ENCODE data around the gene ACTG1. TPM values are rescaled to one million over a fixed set of nuclear protein-coding genes. Genes with fewer than 3 reads are reported as not detected.
A peak's percentile ranks its signal among the peaks of the same experiment; 100 is the strongest.
"Not testable (repeated sequence)": the region's sequence is repeated elsewhere in the genome, so short reads cannot be mapped to it uniquely, and the experiment has no call there.

The ACTG1 gene
- total and polyA plus RNA-seq, 5 experiments from 2014 or later = 1,189 to 1,669 (median 1,334) TPM

- POLR2A ChIA-PET = interaction anchor here (0.6 to 1.8 kb wide), 2 partner anchors 17 to 24 kb away, joined by 3 to 4 read pairs; partner anchors contain the start of gene FAAP100
- Mint-ChIP-seq H3K4me1 (peaks cover 0 to 5% (median under 1%) of the 10 kb centered on the region in 4 donors), H3K36me3 (peaks cover 0 to 3% (median 0%) of the 10 kb centered on the region in 3 donors), H3K27me3 (peaks cover 6 to 34% (median 15%) of the 10 kb centered on the region in 5 donors), H3K9me3 (no peaks in the 10 kb centered on the region), H3K4me3 (no peak overlapping the region), H3K27ac (no peak overlapping the region)
- ATAC-seq (no peak), DNase-seq (no peak)
Observed at GRCh38 chr17:81535480-81536298, 23.1 kb upstream of the ACTG1 start.

- POLR2A ChIA-PET = no interaction called here
- H3K4me1 Mint-ChIP-seq = peaks cover 0 to 5% (median under 1%) of the 10 kb centered on the region in 4 donors
- no peaks in the 10 kb centered on the region for H3K9me3 Mint-ChIP-seq
- DNase-seq (no peak), ATAC-seq (no peak)
- no peak overlapping the region for H3K4me3 Mint-ChIP-seq
- H3K36me3 Mint-ChIP-seq = peaks cover 0 to 3% (median 0%) of the 10 kb centered on the region in 3 donors
- H3K27me3 Mint-ChIP-seq = peaks cover 6 to 34% (median 15%) of the 10 kb centered on the region in 5 donors
- H3K27ac Mint-ChIP-seq = no peak overlapping the region
Observed at GRCh38 chr17:81535007-81535328, 22.4 kb upstream of the ACTG1 start.

GRCh38 chr17:81534157-81535006 is 21.8 kb upstream of the ACTG1 start:
- POLR2A ChIA-PET = interaction anchor here (0.6 kb wide), 1 partner anchor 37 kb away, joined by 3 read pairs; no protein-coding TSS in a partner anchor
- Mint-ChIP-seq H3K27ac (no peak overlapping the region), H3K9me3 (no peaks in the 10 kb centered on the region), H3K36me3 (peaks cover 0 to 3% (median 0%) of the 10 kb centered on the region in 3 donors), H3K4me3 (no peak overlapping the region), H3K4me1 (peaks cover 0 to 5% (median under 1%) of the 10 kb centered on the region in 4 donors), H3K27me3 (peaks cover 6 to 34% (median 15%) of the 10 kb centered on the region in 5 donors)
- DNase-seq (no peak), ATAC-seq (no peak)

GRCh38 chr17:81533339-81534141 is 20.9 kb upstream of the ACTG1 start:
- peak overlapping the region in 2 of 10 donors; percentile 40 to 70 for H3K27ac Mint-ChIP-seq
- no peak overlapping the region for H3K4me3 Mint-ChIP-seq
- H3K4me1 Mint-ChIP-seq = peaks cover 0 to 5% (median under 1%) of the 10 kb centered on the region in 4 donors
- POLR2A ChIA-PET = interaction anchor here (0.6 kb wide), 2 partner anchors 36 kb away, joined by 3 to 7 read pairs; no protein-coding TSS in a partner anchor
- ATAC-seq (no peak), DNase-seq (no peak)
- H3K9me3 Mint-ChIP-seq = no peaks in the 10 kb centered on the region
- peaks cover 0 to 3% (median 0%) of the 10 kb centered on the region in 3 donors for H3K36me3 Mint-ChIP-seq
- peaks cover 6 to 33% (median 15%) of the 10 kb centered on the region in 5 donors for H3K27me3 Mint-ChIP-seq

GRCh38 chr17:81532490-81533287 is 20.1 kb upstream of the ACTG1 start:
- Mint-ChIP-seq H3K4me3 (no peak overlapping the region), H3K4me1 (peaks cover 0 to 2% (median under 1%) of the 10 kb centered on the region in 4 donors)
- POLR2A ChIA-PET = interaction anchor here (0.6 kb wide), 1 partner anchor 35 kb away, joined by 7 read pairs; no protein-coding TSS in a partner anchor

GRCh38 chr17:81531998-81532404 is 19.4 kb upstream of the ACTG1 start:
- H3K27ac Mint-ChIP-seq, ATAC-seq, H3K9me3 Mint-ChIP-seq, POLR2A ChIA-PET, H3K4me1 Mint-ChIP-seq, H3K36me3 Mint-ChIP-seq, DNase-seq, H3K4me3 Mint-ChIP-seq: not testable (repeated sequence)
- peaks cover 6 to 28% (median 15%) of the 10 kb centered on the region in 5 donors for H3K27me3 Mint-ChIP-seq

More at GRCh38 chr17:81532490-81533287, 20.1 kb upstream of the ACTG1 start:
- H3K36me3 Mint-ChIP-seq = no peaks in the 10 kb centered on the region
- no peak for DNase-seq
- ATAC-seq = no peak
- H3K27ac Mint-ChIP-seq = no peak overlapping the region
- H3K9me3 Mint-ChIP-seq = no peaks in the 10 kb centered on the region
- H3K27me3 Mint-ChIP-seq = peaks cover 6 to 29% (median 15%) of the 10 kb centered on the region in 5 donors

- not testable (repeated sequence) for H3K27ac Mint-ChIP-seq, H3K4me3 Mint-ChIP-seq, H3K36me3 Mint-ChIP-seq, H3K9me3 Mint-ChIP-seq, DNase-seq, H3K4me1 Mint-ChIP-seq, ATAC-seq
- peaks cover 6 to 28% (median 13%) of the 10 kb centered on the region in 5 donors for H3K27me3 Mint-ChIP-seq
- POLR2A ChIA-PET = interaction anchor here (1.5 kb wide), 1 partner anchor 12 kb away, joined by 3 read pairs; no protein-coding TSS in a partner anchor
Observed at GRCh38 chr17:81531013-81531412, 18.4 kb upstream of the ACTG1 start.

GRCh38 chr17:81529437-81529803 is 16.8 kb upstream of the ACTG1 start:
- DNase-seq = no peak
- Mint-ChIP-seq H3K36me3 (no peaks in the 10 kb centered on the region), H3K27ac (no peak overlapping the region), H3K27me3 (peaks cover 3 to 18% (median 4%) of the 10 kb centered on the region in 5 donors), H3K9me3 (no peaks in the 10 kb centered on the region), H3K4me1 (no peaks in the 10 kb centered on the region), H3K4me3 (no peak overlapping the region)
- POLR2A ChIA-PET = interaction anchor here (1.1 kb wide), 1 partner anchor 15 kb away, joined by 3 read pairs; no protein-coding TSS in a partner anchor
- no peak for ATAC-seq

GRCh38 chr17:81528651-81529436 is 16.2 kb upstream of the ACTG1 start:
- POLR2A ChIA-PET = interaction anchor here (0.9 to 1.5 kb wide), 2 partner anchors 9 to 14 kb away, joined by 3 to 4 read pairs; no protein-coding TSS in a partner anchor
- Mint-ChIP-seq H3K4me3 (no peak overlapping the region), H3K9me3 (no peaks in the 10 kb centered on the region), H3K4me1 (no peaks in the 10 kb centered on the region), H3K27ac (no peak overlapping the region), H3K36me3 (no peaks in the 10 kb centered on the region), H3K27me3 (peaks cover 0 to 18% (median 3%) of the 10 kb centered on the region in 5 donors)
- ATAC-seq (no peak), DNase-seq (no peak)

- Mint-ChIP-seq H3K36me3 (no peaks in the 10 kb centered on the region), H3K9me3 (no peaks in the 10 kb centered on the region), H3K27ac (no peak overlapping the region), H3K27me3 (peaks cover 0 to 16% (median under 1%) of the 10 kb centered on the region in 5 donors), H3K4me1 (no peaks in the 10 kb centered on the region), H3K4me3 (no peak overlapping the region)
- POLR2A ChIA-PET = interaction anchor here (0.9 to 1.5 kb wide), 2 partner anchors 10 to 13 kb away, joined by 3 to 4 read pairs; no protein-coding TSS in a partner anchor
- no peak for ATAC-seq
- no peak for DNase-seq
Observed at GRCh38 chr17:81528384-81528650, 15.7 kb upstream of the ACTG1 start.

Data from naive thymus-derived CD8-positive, alpha-beta T cell (primary cell).